Transverse colon (tissue), 4 donors: ENCODE measurements around the gene UBAP2L.

Source experiments
- EP300 ChIP-seq: sonication (generic); formaldehyde crosslinking; IDR thresholded peaks from one replicate; pipeline ENCODE4 v1.6.1; 2017; ENCODE audit warnings: antibody characterized with exemption, low read depth
- POLR2A ChIP-seq: fragments of 450-650 bp; IDR thresholded peaks from one replicate; pipeline ENCODE4 v1.6.1; 2016; ENCODE audit warnings: antibody characterized with exemption, mild to moderate bottlenecking, moderate library complexity
- POLR2AphosphoS5 ChIP-seq, 3 donors: sonication (generic); formaldehyde crosslinking; IDR thresholded peaks; one replicate each; pipeline ENCODE4 v1.6.1; 2016; ENCODE audit warnings: antibody characterized with exemption in 3 of 3
- TF ChIP-seq, protein P1 (sequence below), 5 experiments: fragments of 200-600 bp in 3 of 5; fragments of 450-650 bp in 2 of 5; sonication (generic) in 3 of 5; IDR thresholded peaks; 1 replicate in 2 of 5; 2 replicates in 3 of 5; pipeline ENCODE4 v1.5.1; 2016 to 2017; ENCODE audit warnings: antibody characterized with exemption in 5 of 5, inconsistent platforms in 3 of 5, mild to moderate bottlenecking in 2 of 5, moderate library complexity in 1 of 5

- TF ChIP-seq, protein P1, sequence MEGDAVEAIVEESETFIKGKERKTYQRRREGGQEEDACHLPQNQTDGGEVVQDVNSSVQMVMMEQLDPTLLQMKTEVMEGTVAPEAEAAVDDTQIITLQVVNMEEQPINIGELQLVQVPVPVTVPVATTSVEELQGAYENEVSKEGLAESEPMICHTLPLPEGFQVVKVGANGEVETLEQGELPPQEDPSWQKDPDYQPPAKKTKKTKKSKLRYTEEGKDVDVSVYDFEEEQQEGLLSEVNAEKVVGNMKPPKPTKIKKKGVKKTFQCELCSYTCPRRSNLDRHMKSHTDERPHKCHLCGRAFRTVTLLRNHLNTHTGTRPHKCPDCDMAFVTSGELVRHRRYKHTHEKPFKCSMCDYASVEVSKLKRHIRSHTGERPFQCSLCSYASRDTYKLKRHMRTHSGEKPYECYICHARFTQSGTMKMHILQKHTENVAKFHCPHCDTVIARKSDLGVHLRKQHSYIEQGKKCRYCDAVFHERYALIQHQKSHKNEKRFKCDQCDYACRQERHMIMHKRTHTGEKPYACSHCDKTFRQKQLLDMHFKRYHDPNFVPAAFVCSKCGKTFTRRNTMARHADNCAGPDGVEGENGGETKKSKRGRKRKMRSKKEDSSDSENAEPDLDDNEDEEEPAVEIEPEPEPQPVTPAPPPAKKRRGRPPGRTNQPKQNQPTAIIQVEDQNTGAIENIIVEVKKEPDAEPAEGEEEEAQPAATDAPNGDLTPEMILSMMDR (IDR thresholded peaks at IDR 0.05) = no peak
- TF ChIP-seq POLR2A = no peak
- TF ChIP-seq POLR2AphosphoS5 (IDR thresholded peaks at IDR 0.05) = no peak
- no peak for TF ChIP-seq EP300
Observed at GRCh38 chr1:154240294-154240833, 19.6 kb downstream of the UBAP2L start.
